ENCODE data around the gene THYN1. TPM values are rescaled to one million over a fixed set of nuclear protein-coding genes. Genes with fewer than 3 reads are reported as not detected.
A peak's percentile ranks its signal among the peaks of the same experiment; 100 is the strongest.

The THYN1 gene
- total and polyA plus RNA-seq, 2 of the 13 experiments (the other 11 are each of a cell fraction or from before 2014, with no cell fraction given), result 36.1 to 87.6 TPM

DNA sequence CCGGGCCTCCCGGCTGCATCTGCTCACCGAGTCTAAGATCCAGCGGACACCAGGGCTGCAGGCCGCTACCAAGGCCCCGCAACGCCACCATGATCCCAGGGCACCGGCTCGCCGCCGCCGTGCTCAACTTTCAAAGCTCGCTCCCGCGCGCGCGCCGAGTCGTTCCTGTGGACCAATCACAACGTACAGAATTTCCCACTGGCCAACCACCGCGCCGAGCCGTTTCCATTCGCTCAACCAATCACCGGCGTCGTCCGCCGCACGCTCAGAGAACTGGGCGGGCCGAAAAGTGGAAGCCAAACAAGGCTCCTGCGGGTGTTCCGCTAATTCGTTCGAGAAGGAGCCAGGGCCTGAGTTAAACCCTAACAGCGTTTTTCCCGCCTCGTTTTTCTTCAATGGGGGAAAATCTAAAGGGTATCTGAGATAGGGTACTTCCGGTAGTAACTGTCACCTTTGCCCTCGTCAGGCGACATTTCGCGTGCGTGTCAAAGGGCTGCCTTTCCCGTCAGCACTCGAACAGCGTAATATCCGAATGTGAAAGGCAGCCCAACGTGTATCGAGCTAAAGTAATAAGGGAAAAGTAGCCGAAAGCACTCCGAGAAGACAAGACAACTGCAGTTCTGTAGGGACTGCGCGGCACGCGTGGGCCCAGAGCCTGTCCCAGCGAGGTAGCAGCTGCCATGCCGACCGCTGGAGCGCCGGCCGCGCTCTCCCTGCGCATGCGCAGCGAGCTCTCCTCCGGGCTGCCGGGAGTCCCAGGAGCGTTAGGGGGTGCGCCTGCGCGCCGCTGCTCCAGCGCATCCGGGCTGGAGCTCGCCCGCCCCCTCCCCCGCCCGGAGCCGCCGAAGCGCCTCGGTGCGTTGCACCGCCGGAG, 29.1 kb downstream of the THYN1 start, which contains the start of the genes NCAPD3 and VPS26B (continued):
- TF ChIP-seq, protein P1, sequence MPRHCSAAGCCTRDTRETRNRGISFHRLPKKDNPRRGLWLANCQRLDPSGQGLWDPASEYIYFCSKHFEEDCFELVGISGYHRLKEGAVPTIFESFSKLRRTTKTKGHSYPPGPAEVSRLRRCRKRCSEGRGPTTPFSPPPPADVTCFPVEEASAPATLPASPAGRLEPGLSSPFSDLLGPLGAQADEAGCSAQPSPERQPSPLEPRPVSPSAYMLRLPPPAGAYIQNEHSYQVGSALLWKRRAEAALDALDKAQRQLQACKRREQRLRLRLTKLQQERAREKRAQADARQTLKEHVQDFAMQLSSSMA (CRISPR knock-in tag; IDR thresholded peaks at IDR 0.05), result 0 out of 2 replicates have a peak, but pooled peaks have one; percentile 47
- TF ChIP-seq, protein P2, sequence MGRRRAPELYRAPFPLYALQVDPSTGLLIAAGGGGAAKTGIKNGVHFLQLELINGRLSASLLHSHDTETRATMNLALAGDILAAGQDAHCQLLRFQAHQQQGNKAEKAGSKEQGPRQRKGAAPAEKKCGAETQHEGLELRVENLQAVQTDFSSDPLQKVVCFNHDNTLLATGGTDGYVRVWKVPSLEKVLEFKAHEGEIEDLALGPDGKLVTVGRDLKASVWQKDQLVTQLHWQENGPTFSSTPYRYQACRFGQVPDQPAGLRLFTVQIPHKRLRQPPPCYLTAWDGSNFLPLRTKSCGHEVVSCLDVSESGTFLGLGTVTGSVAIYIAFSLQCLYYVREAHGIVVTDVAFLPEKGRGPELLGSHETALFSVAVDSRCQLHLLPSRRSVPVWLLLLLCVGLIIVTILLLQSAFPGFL (CRISPR knock-in tag; IDR thresholded peaks at IDR 0.05), result no peak
- TF ChIP-seq, protein P3, sequence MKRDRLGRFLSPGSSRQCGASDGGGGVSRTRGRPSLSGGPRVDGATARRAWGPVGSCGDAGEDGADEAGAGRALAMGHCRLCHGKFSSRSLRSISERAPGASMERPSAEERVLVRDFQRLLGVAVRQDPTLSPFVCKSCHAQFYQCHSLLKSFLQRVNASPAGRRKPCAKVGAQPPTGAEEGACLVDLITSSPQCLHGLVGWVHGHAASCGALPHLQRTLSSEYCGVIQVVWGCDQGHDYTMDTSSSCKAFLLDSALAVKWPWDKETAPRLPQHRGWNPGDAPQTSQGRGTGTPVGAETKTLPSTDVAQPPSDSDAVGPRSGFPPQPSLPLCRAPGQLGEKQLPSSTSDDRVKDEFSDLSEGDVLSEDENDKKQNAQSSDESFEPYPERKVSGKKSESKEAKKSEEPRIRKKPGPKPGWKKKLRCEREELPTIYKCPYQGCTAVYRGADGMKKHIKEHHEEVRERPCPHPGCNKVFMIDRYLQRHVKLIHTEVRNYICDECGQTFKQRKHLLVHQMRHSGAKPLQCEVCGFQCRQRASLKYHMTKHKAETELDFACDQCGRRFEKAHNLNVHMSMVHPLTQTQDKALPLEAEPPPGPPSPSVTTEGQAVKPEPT (CRISPR knock-in tag; IDR thresholded peaks at IDR 0.05; ENCODE audit: low read depth), result no peak
- TF ChIP-seq, protein P4, sequence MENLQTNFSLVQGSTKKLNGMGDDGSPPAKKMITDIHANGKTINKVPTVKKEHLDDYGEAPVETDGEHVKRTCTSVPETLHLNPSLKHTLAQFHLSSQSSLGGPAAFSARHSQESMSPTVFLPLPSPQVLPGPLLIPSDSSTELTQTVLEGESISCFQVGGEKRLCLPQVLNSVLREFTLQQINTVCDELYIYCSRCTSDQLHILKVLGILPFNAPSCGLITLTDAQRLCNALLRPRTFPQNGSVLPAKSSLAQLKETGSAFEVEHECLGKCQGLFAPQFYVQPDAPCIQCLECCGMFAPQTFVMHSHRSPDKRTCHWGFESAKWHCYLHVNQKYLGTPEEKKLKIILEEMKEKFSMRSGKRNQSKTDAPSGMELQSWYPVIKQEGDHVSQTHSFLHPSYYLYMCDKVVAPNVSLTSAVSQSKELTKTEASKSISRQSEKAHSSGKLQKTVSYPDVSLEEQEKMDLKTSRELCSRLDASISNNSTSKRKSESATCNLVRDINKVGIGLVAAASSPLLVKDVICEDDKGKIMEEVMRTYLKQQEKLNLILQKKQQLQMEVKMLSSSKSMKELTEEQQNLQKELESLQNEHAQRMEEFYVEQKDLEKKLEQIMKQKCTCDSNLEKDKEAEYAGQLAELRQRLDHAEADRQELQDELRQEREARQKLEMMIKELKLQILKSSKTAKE (CRISPR knock-in tag; IDR thresholded peaks at IDR 0.05; ENCODE audit: borderline replicate concordance), result peak; percentile 35; the same call in 1 of the 2 replicates
- TF ChIP-seq ZFAT (CRISPR knock-in tag; conservative IDR thresholded peaks at IDR 0.05) (0 out of 2 replicates have a peak, but pooled peaks have one; percentile 51), EHMT2 (IDR thresholded peaks at IDR 0.05; ENCODE audit: borderline replicate concordance, low read depth, low read length) (no peak), JDP2 (CRISPR knock-in tag; IDR thresholded peaks at IDR 0.05; ENCODE audit: borderline replicate concordance) (no peak), ZSCAN25 (CRISPR knock-in tag; IDR thresholded peaks at IDR 0.05) (no peak), NFIB (CRISPR knock-in tag; IDR thresholded peaks at IDR 0.05; ENCODE audit: borderline replicate concordance) (no peak), ZSCAN21 (CRISPR knock-in tag; IDR thresholded peaks at IDR 0.05; ENCODE audit: borderline replicate concordance) (0 out of 2 replicates have a peak, but pooled peaks have one; percentile 51), SMARCC2 (IDR thresholded peaks at IDR 0.05) (no peak), PHF21A (CRISPR knock-in tag; IDR thresholded peaks at IDR 0.05) (peak; percentile 80), GLI4 (CRISPR knock-in tag; IDR thresholded peaks at IDR 0.05; ENCODE audit: borderline replicate concordance) (peak; percentile 75; the same call in 1 of the 2 replicates), CENPX (CRISPR knock-in tag; IDR thresholded peaks at IDR 0.05) (no peak), HNF4G (IDR thresholded peaks at IDR 0.05; ENCODE audit: borderline replicate concordance, low read depth, low read length) (0 out of 2 replicates have a peak, but pooled peaks have one; percentile 6), HNF4G (CRISPR knock-in tag; IDR thresholded peaks at IDR 0.05; ENCODE audit: borderline replicate concordance, low read depth) (no peak), SMC3 (IDR thresholded peaks at IDR 0.05; ENCODE audit: low read length) (no peak), EZH2 (conservative IDR thresholded peaks at IDR 0.05; ENCODE audit: low read depth, low read length) (no peak), GABPB1 (CRISPR knock-in tag; IDR thresholded peaks at IDR 0.05) (peak; percentile 40; the same call in 1 of the 2 replicates), NR2F6 (IDR thresholded peaks at IDR 0.05) (peak; percentile 55), NR2F6 (CRISPR knock-in tag; IDR thresholded peaks at IDR 0.05) (peak; percentile 53), GATAD2A (CRISPR knock-in tag; IDR thresholded peaks at IDR 0.05) (peak; percentile 50; the same call in 1 of the 2 replicates), POLR2A (IDR thresholded peaks at IDR 0.05; ENCODE audit: insufficient read depth in 1 of 2, low read depth in 2 of 2, low read length in 2 of 2) (peak; percentile 95 to 98)
- TF ChIP-seq, protein P5, sequence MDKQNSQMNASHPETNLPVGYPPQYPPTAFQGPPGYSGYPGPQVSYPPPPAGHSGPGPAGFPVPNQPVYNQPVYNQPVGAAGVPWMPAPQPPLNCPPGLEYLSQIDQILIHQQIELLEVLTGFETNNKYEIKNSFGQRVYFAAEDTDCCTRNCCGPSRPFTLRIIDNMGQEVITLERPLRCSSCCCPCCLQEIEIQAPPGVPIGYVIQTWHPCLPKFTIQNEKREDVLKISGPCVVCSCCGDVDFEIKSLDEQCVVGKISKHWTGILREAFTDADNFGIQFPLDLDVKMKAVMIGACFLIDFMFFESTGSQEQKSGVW (CRISPR knock-in tag; IDR thresholded peaks at IDR 0.05; ENCODE audit: borderline replicate concordance), result 0 out of 2 replicates have a peak, but pooled peaks have one; percentile 62
